ENCODE results near the gene MYOCOS.
"Not testable (repeated sequence)": the region's sequence is repeated elsewhere in the genome, so short reads cannot be mapped to it uniquely, and the experiment has no call there.

Gene MYOCOS, protein sequence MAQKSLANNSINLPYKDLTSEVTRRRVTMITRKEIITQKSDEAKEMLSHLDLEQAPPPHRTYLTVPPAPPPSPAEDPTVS

DNA sequence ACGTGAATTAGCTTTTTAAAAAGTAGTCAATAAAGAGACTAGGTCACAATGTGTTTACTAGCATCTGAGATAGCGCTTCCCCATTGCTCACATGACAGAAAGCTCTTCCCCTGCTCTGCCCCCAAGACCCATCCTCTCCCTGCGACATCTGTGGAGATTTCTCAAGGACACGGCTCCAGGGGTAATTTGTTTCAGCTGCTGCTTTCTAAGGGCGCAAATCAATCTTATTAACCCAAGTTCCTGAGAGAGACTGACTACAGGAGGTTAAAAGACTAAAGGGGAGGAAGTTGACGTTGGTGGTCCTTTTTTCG, at the start of gene MYOCOS:
Gene MYOCOS (plus strand): TSS at position 92 of the 311 bp plus-strand sequence. CDS start 1,641 bp downstream, outside the sequence.
- no peak within 1 kb of the TSS for H3K4me3 ChIP-seq (ENCODE audit: low read length)
- no peak for TF ChIP-seq ZNF274 (IDR thresholded peaks at IDR 0.05; ENCODE audit: low read depth, low read length)

- H3K4me3 ChIP-seq (ENCODE audit: low read length): no peak overlapping the region
- no peak for TF ChIP-seq ZNF274 (IDR thresholded peaks at IDR 0.05; ENCODE audit: low read depth, low read length)
These were observed 45.9 kb upstream of the MYOCOS start for GRCh38 chr1:171576144-171576543.

GRCh38 chr1:171581226-171581625, 40.8 kb upstream of the MYOCOS start:
- TF ChIP-seq ZNF274 (IDR thresholded peaks at IDR 0.05; ENCODE audit: low read depth, low read length): no peak
- no peak overlapping the region for H3K4me3 ChIP-seq (ENCODE audit: low read length)

GRCh38 chr1:171581766-171582165, 40.3 kb upstream of the MYOCOS start:
- no peak overlapping the region for H3K4me3 ChIP-seq (ENCODE audit: low read length)
- TF ChIP-seq ZNF274 (IDR thresholded peaks at IDR 0.05; ENCODE audit: low read depth, low read length): no peak

- no peak overlapping the region for H3K4me3 ChIP-seq (ENCODE audit: low read length)
- TF ChIP-seq ZNF274 (IDR thresholded peaks at IDR 0.05; ENCODE audit: low read depth, low read length): no peak
These were observed 39.5 kb upstream of the MYOCOS start for GRCh38 chr1:171582589-171582988.

DNA sequence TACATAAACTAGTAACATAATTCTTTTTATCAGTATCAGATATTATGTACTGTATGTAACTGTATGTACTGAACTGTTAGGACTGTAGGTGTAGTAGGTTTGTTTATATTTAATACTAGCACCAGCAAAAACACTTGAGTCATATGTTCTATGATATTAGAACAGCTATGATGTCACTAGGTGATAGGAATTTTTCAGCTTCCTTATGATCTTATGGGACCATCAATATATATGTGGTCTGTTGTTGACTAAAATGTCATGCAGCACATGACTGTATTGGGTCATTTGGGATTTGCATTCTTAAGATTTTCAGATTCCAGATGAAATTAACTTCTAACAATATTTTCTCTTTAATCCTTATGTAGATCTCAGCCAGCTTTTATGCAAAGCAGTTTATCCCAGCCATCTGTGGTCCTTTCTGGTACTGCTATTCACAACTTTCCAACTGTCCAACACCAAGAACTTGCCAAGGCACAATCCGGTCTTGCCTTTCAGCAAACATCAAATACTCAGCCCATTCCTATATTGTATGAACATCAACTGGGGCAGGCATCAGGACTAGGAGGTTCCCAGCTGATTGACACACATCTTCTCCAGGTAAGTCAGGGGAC, 38.3 kb upstream of the MYOCOS start:
- TF ChIP-seq ZNF274 (IDR thresholded peaks at IDR 0.05; ENCODE audit: low read depth, low read length): no peak
- H3K4me3 ChIP-seq (ENCODE audit: low read length): no peak overlapping the region

- no peak for TF ChIP-seq ZNF274 (IDR thresholded peaks at IDR 0.05; ENCODE audit: low read depth, low read length)
- H3K4me3 ChIP-seq (ENCODE audit: low read length): no peak overlapping the region
These were observed 36.3 kb upstream of the MYOCOS start for GRCh38 chr1:171585715-171586114.

DNA sequence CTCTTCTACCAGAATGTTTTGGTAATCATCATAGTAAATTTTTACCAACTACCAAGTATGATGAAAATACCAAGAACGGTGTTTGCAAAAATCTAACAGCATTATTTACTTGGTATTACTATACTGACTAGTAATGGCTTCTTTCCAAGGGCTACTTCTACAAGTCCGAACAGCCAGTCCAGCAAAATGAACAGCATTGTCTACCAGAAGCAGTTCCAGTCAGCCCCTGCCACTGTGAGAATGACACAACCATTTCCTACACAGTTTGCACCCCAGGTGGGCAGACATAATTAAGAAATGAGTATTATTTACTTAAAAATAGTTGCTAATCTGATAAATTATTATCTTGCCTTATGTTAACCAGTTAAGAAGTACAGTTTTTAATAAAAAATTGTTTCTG, 33.8 kb upstream of the MYOCOS start:
- TF ChIP-seq ZNF274 (IDR thresholded peaks at IDR 0.05; ENCODE audit: low read depth, low read length): no peak
- H3K4me3 ChIP-seq (ENCODE audit: low read length): no peak overlapping the region

GRCh38 chr1:171590022-171590421, 32.0 kb upstream of the MYOCOS start:
- TF ChIP-seq ZNF274 (IDR thresholded peaks at IDR 0.05; ENCODE audit: low read depth, low read length): no peak
- no peak overlapping the region for H3K4me3 ChIP-seq (ENCODE audit: low read length)

DNA sequence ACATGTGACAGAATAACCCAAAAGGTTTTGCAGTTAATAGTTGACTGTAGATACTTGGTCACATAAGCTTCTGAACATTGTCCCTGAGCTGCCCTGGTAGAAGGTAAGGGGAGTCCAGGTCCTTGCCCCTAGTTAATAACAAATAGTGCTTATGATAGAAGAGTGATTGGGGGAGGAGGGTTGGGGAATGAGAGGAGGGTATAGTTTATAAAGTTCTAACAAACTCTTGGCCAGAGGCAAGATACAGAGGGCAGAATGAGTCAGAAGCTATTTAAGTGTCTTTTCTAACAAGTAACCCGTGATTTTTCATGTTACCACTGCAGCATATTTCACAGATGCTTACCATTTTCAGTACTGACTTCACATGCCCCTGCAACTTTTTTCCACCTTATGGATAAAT, 26.7 kb upstream of the MYOCOS start:
- TF ChIP-seq ZNF274 (IDR thresholded peaks at IDR 0.05; ENCODE audit: low read depth, low read length): no peak
- H3K4me3 ChIP-seq (ENCODE audit: low read length): no peak overlapping the region

GRCh38 chr1:171596119-171596518, 25.9 kb upstream of the MYOCOS start:
- H3K4me3 ChIP-seq (ENCODE audit: low read length): no peak overlapping the region
- TF ChIP-seq ZNF274 (IDR thresholded peaks at IDR 0.05; ENCODE audit: low read depth, low read length): no peak

GRCh38 chr1:171596705-171597104, 25.3 kb upstream of the MYOCOS start:
- TF ChIP-seq ZNF274 (IDR thresholded peaks at IDR 0.05; ENCODE audit: low read depth, low read length): no peak
- H3K4me3 ChIP-seq (ENCODE audit: low read length): no peak overlapping the region

GRCh38 chr1:171597203-171597602, 24.8 kb upstream of the MYOCOS start:
- H3K4me3 ChIP-seq (ENCODE audit: low read length): no peak overlapping the region
- TF ChIP-seq ZNF274 (IDR thresholded peaks at IDR 0.05; ENCODE audit: low read depth, low read length): no peak

DNA sequence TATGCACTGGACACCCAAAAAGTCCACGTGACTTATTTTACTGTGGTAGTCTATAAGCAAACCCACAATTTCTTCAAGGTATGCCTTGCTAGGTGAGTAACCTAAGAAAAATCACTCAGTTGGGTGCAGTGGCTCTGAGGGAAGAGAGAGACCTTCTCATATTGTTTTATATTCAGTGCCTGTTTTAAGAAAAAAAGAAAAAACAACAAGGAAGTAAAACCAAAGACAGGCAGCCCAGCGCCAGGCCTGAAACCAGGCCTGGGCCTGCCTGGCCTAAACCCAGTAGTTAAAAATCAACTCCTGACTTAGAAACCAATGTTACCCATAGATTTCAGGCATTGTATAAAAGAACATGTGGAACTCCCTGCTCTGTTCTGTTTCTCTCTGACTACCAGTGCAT, 21.7 kb upstream of the MYOCOS start:
- H3K4me3 ChIP-seq (ENCODE audit: low read length): not testable (repeated sequence)

DNA sequence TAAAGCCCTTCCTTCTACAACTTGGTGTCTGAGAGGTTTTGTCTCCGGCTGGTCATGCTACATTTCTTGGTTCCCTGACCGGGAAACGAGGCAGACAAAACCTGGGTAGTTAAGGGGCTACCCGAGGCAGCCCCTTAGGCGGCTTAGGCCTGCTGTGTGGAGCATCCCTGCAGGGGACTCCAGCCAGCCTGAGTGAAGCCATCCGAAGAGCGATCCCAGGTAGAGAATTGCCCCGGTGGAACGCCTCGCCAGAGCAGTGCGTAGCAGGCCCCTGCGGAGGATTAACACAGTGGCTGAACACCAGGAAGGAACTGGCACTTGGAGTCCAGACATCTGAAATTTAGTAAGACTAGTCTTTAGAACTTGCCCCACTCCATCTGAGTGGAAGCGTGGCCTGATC, 21.2 kb upstream of the MYOCOS start:
- no peak overlapping the region for H3K4me3 ChIP-seq (ENCODE audit: low read length)
- TF ChIP-seq ZNF274 (IDR thresholded peaks at IDR 0.05; ENCODE audit: low read depth, low read length): no peak

- not testable (repeated sequence) for H3K4me3 ChIP-seq (ENCODE audit: low read length)
These were observed 19.0 kb upstream of the MYOCOS start for GRCh38 chr1:171603042-171603441.

All from GM08714 (cell line).